HL-60 (cell line): Measurements from ENCODE around the gene ADAM19.

ENCODE experiments used
- DNase-seq, 2 experiments: peaks; one replicate each; pipeline ENCODE4 v3.0.0-alpha.2; 2010 to 2020; ENCODE audit warnings: low read depth in 1 of 2, low spot score in 1 of 2
- H3K27ac ChIP-seq: fragments of 250-450 bp; sonication (Bioruptor Pico); replicated peaks from 2 replicates; pipeline ENCODE4 v1.5.1; 2020; ENCODE audit warnings: mild to moderate bottlenecking, moderate library complexity
- H3K27me3 ChIP-seq: fragments of 250-450 bp; sonication (Bioruptor Pico); 2 replicates; pipeline ENCODE4 v1.5.1; 2021; ENCODE audit warnings: mild to moderate bottlenecking, moderate library complexity; ENCODE audit not compliant: insufficient read depth, poor library complexity, severe bottlenecking
- H3K4me3 ChIP-seq: replicated peaks from 2 replicates; pipeline ENCODE4 v1.5.1; 2011; ENCODE audit warnings: mild to moderate bottlenecking, control low read depth, low read length; ENCODE audit not compliant: insufficient read depth
- CTCF ChIP-seq: IDR thresholded peaks from one replicate; pipeline ENCODE4 v1.5.1; 2011; ENCODE audit warnings: low read length, control low read depth, inconsistent platforms; ENCODE audit not compliant: insufficient read depth
- GABPA ChIP-seq: IDR thresholded peaks from 2 replicates; pipeline ENCODE4 v1.6.1; 2012; ENCODE audit warnings: low read depth
- POLR2AphosphoS5 ChIP-seq: IDR thresholded peaks from 2 replicates; pipeline ENCODE4 v1.6.1; 2012; ENCODE audit warnings: low read depth
- REST ChIP-seq: IDR thresholded peaks from 2 replicates; pipeline ENCODE4 v1.6.1; 2012; ENCODE audit warnings: low read depth; ENCODE audit not compliant: insufficient replicate concordance
- SPI1 ChIP-seq: IDR thresholded peaks from 2 replicates; pipeline ENCODE4 v1.6.1; 2012; ENCODE audit warnings: low read depth, mild to moderate bottlenecking, borderline replicate concordance

The ADAM19 gene

GRCh38 chr5:157478726-157479125, 96.8 kb downstream of the ADAM19 start:
- H3K27ac ChIP-seq, result no peak overlapping the region

GRCh38 chr5:157477814-157478494, 97.6 kb downstream of the ADAM19 start:
- Histone ChIP-seq H3K27me3 (no peaks in the 10 kb centered on the region), H3K4me3 (no peak overlapping the region), H3K27ac (no peak overlapping the region)
- no peak for TF ChIP-seq POLR2AphosphoS5
- TF ChIP-seq CTCF, result no peak
- no peak for TF ChIP-seq REST
- TF ChIP-seq GABPA, result no peak
- no peak for TF ChIP-seq SPI1
- no peak for DNase-seq

More at GRCh38 chr5:157478726-157479125, 96.8 kb downstream of the ADAM19 start:
- DNase-seq, result no peak
- TF ChIP-seq SPI1 (no peak), POLR2AphosphoS5 (no peak), GABPA (no peak), REST (no peak), CTCF (no peak)
- Histone ChIP-seq H3K4me3 (no peak overlapping the region), H3K27me3 (no peaks in the 10 kb centered on the region)

GRCh38 chr5:157476702-157477408, 98.7 kb downstream of the ADAM19 start:
- H3K4me3 ChIP-seq, result no peak overlapping the region
- no peak for TF ChIP-seq POLR2AphosphoS5
- peak; percentile 83 for TF ChIP-seq CTCF
- no peak overlapping the region for H3K27ac ChIP-seq
- peak; percentile 27 to 54 for DNase-seq
- no peaks in the 10 kb centered on the region for H3K27me3 ChIP-seq
